K562 (cell line): ENCODE data around the gene ATG10. TPM values are rescaled to one million over a fixed set of nuclear protein-coding genes. Genes with fewer than 3 reads are reported as not detected.

ENCODE experiments used
- ATAC-seq: fragments of 200-7000 bp; cut with Tn5 transposase; 3 replicates; pipeline ENCODE4 v1.9.1; 2020; ENCODE audit warnings: moderate library complexity
- BruUV-seq: library from RNA; stranded (reverse); fragments of 400-500 nt; replicated peaks from 2 replicates; lab custom pipeline; 2021; lab: Mats Ljungman, UMichigan
- CTCF ChIA-PET: fragments of 300-600 bp; formaldehyde crosslinking; extraction: SDS; loops from one replicate; lab custom pipeline; 2021; ENCODE audit warnings: low intra/inter-chr PET ratio; lab: Yijun Ruan, JAX
- POLR2A ChIA-PET: fragments of 300-600, 350-650 bp; sonication (Branson Sonifier 250); formaldehyde crosslinking; extraction: SDS; loops from one replicate; lab custom pipeline; 2021; ENCODE audit warnings: antibody characterized with exemption, inconsistent platforms; lab: Yijun Ruan, JAX
- DNase-seq, 4 experiments: peaks; one replicate each; pipeline versions ENCODE4 v3.0.0 to v3.0.0-alpha.2; 2011 to 2018; ENCODE audit warnings: low spot score in 3 of 4, mixed read lengths in 3 of 4; ENCODE audit errors: extremely low read depth in 1 of 4
- FAIRE-seq: peaks from 2 replicates; lab custom pipeline; 2011; peaks lifted over from hg19 to GRCh38; lab: Jason Lieb, UNC
- H2AFZ ChIP-seq: 2 replicates; pipeline ENCODE4 v1.6.0; 2011; ENCODE audit warnings: low read depth, low read length, control low read depth, inconsistent platforms
- H3K27ac ChIP-seq: fragments of 200-600 bp; 3 replicates; pipeline ENCODE4 v1.8.0; 2011; ENCODE audit warnings: low read depth, mild to moderate bottlenecking, control low read depth, inconsistent platforms, low read length, moderate library complexity, mixed read lengths; ENCODE audit errors: extremely low read depth
- H3K27me3 ChIP-seq, 2 experiments: fragments of 300-600 bp in 1 of 2; 2 replicates in 1 of 2; 3 replicates in 1 of 2; pipeline versions ENCODE4 v1.6.0 to v1.8.0; 2011; ENCODE audit warnings: inconsistent platforms in 2 of 2, low read length in 2 of 2, mild to moderate bottlenecking in 1 of 2, mixed read lengths in 1 of 2, moderate library complexity in 1 of 2; ENCODE audit not compliant: control insufficient read depth in 2 of 2, insufficient read depth in 2 of 2
- H3K36me3 ChIP-seq: fragments of 300-600 bp; 3 replicates; pipeline ENCODE4 v1.8.0; 2011; ENCODE audit warnings: mild to moderate bottlenecking, low read length, inconsistent platforms; ENCODE audit not compliant: control insufficient read depth, insufficient read depth
- H3K4me1 ChIP-seq, 2 experiments: fragments of 200-600 bp in 1 of 2; replicated peaks in 1 of 2; 2 replicates in 1 of 2; 3 replicates in 1 of 2; pipeline versions ENCODE4 v1.5.1 to v1.8.0; 2011; ENCODE audit warnings: inconsistent platforms in 2 of 2, low read length in 2 of 2, mild to moderate bottlenecking in 1 of 2, mixed read lengths in 1 of 2, moderate library complexity in 1 of 2; ENCODE audit not compliant: control insufficient read depth in 2 of 2, insufficient read depth in 2 of 2
- H3K4me2 ChIP-seq: 2 replicates; pipeline ENCODE4 v1.6.1; 2011; ENCODE audit warnings: low read length, control low read depth, inconsistent platforms, mixed read lengths; ENCODE audit not compliant: insufficient read depth
- H3K4me3 ChIP-seq: fragments of 200-600 bp; sonication (generic), shearing (Covaris generic); 2 replicates; pipeline ENCODE4 v1.5.1; 2016; ENCODE audit warnings: control low read depth, inconsistent platforms
- H3K79me2 ChIP-seq: fragments of 200-600 bp; 3 replicates; pipeline ENCODE4 v1.8.0; 2011; ENCODE audit warnings: low read length, inconsistent platforms; ENCODE audit not compliant: control insufficient read depth, insufficient read depth
- H3K9ac ChIP-seq, 2 experiments: 2 replicates each; pipeline versions ENCODE4 v1.6.0 to v1.6.1; 2011; ENCODE audit warnings: low read depth in 2 of 2, low read length in 2 of 2, control low read depth in 1 of 2, inconsistent platforms in 1 of 2, mild to moderate bottlenecking in 1 of 2, mixed read lengths in 1 of 2; ENCODE audit not compliant: insufficient read depth in 1 of 2
- H3K9me1 ChIP-seq: one replicate; pipeline ENCODE4 v1.6.0; 2011; ENCODE audit warnings: inconsistent platforms, mild to moderate bottlenecking, low read length, moderate library complexity; ENCODE audit not compliant: control insufficient read depth, insufficient read depth
- H3K9me3 ChIP-seq: replicated peaks from 2 replicates; pipeline ENCODE4 v1.5.1; 2011; ENCODE audit warnings: low read depth, low read length, inconsistent platforms; ENCODE audit not compliant: control insufficient read depth, insufficient read depth
- H4K20me1 ChIP-seq: replicated peaks from 2 replicates; pipeline ENCODE4 v1.6.1; 2011; ENCODE audit warnings: low read length, inconsistent platforms, mixed read lengths; ENCODE audit not compliant: control insufficient read depth, insufficient read depth
- CCAR2 ChIP-seq: fragments of 200-400 bp; formaldehyde crosslinking; IDR thresholded peaks from 2 replicates; pipeline ENCODE4 v1.6.1; 2017; ENCODE audit warnings: mild to moderate bottlenecking, low read depth, low read length
- CREBBP ChIP-seq: IDR thresholded peaks from one replicate; pipeline ENCODE4 v1.6.1; 2012; ENCODE audit warnings: low read depth, mild to moderate bottlenecking, control low read depth, inconsistent platforms, low read length
- ETS2 ChIP-seq: IDR thresholded peaks from 2 replicates; pipeline ENCODE4 v1.6.1; 2016; ENCODE audit warnings: borderline replicate concordance, missing genetic modification characterization, mild to moderate bottlenecking, moderate library complexity, missing compliant biosample characterization; ENCODE audit not compliant: poor library complexity, severe bottlenecking
- KLF13 ChIP-seq: fragments of 450-650 bp; IDR thresholded peaks from 2 replicates; pipeline ENCODE4 v1.6.1; 2016; ENCODE audit warnings: missing genetic modification characterization, low read depth, mild to moderate bottlenecking, missing compliant biosample characterization, moderate library complexity, borderline replicate concordance
- MYC ChIP-seq, 2 experiments: fragments of 250-450 bp in 1 of 2; sonication (Bioruptor Pico) in 1 of 2; IDR thresholded peaks; 2 replicates each; pipeline versions ENCODE4 v1.5.1 to v1.6.1; 2012 to 2021; ENCODE audit warnings: low read depth in 2 of 2, borderline replicate concordance in 1 of 2, improper control_type of control experiment in 1 of 2, low read length in 1 of 2, mild to moderate bottlenecking in 1 of 2, moderate library complexity in 1 of 2
- NONO ChIP-seq, 2 experiments: fragments of 200-400 bp in 1 of 2; fragments of 450-650 bp in 1 of 2; formaldehyde crosslinking in 1 of 2; IDR thresholded peaks; 2 replicates each; pipeline ENCODE4 v1.6.1; 2017; ENCODE audit warnings: low read depth in 2 of 2, mild to moderate bottlenecking in 2 of 2, moderate library complexity in 2 of 2, low read length in 1 of 2
- ZC3H8 ChIP-seq: fragments of 450-650 bp; IDR thresholded peaks from 2 replicates; pipeline ENCODE4 v1.6.1; 2017
- ZKSCAN3 ChIP-seq: fragments of 250-450 bp; sonication (Bioruptor Pico); IDR thresholded peaks from 2 replicates; pipeline ENCODE4 v1.4.0; 2020
- ZNF134 ChIP-seq: fragments of 250-450 bp; sonication (Bioruptor Pico); conservative IDR thresholded peaks from 2 replicates; pipeline ENCODE4 v1.4.0; 2020
- ZNF431 ChIP-seq: sonication (generic); formaldehyde crosslinking; IDR thresholded peaks from 2 replicates; pipeline ENCODE4 v1.8.0; 2022; ENCODE audit warnings: mild to moderate bottlenecking, missing genetic modification reagents
- WGBS: fragments of 100-300 bp; shearing (Covaris generic); methylation state at CpG from one replicate; pipeline ENCODE4 v1.1.6; 2016; ENCODE audit warnings: low coverage, mixed read lengths; ENCODE audit not compliant: insufficient coverage; ENCODE audit errors: missing lambda C conversion rate; 5-methylcytosine and 5-hydroxymethylcytosine counted together
- in situ Hi-C: fragments of 300-500 bp; cut with MboI; formaldehyde crosslinking; loops from 4 replicates; pipeline ENCODE4 v1.15.0; 2018; ENCODE audit warnings: inconsistent platforms, mixed read lengths
- intact Hi-C: fragments of 100-400 bp; cut with micrococcal nuclease; formaldehyde crosslinking; loops from 2 replicates; pipeline ENCODE4 v1.14.2; 2022
- polyA plus RNA-seq, 8 experiments: library from polyadenylated mRNA; depleted of rRNA in 4 of 8; stranded (reverse) in 5 of 8; unstranded in 3 of 8; fragments of >200 nt; fragmentation: Nextera tagmentation in 2 of 8; fragmentation: Illumina TruSeq in 1 of 8; extraction: Ambion mirVana in 2 of 8; extraction: Trizol in 1 of 8; gene quantifications; 2 replicates each; pipeline versions ENCODE4 v1.2.1 to v1.2.3, GENCODE V29; 2011 to 2014; ENCODE audit warnings: inconsistent platforms in 1 of 8, missing spikeins in 1 of 8
- total RNA-seq, 7 experiments: library from RNA; depleted of rRNA in 6 of 7; stranded (reverse); fragments of >200 nt in 6 of 7; fragmentation: Illumina TruSeq in 2 of 7; extraction: Trizol in 2 of 7; gene quantifications; 2 replicates each; pipeline versions ENCODE4 v1.2.1 to v1.2.3, GENCODE V29; 2011 to 2021; ENCODE audit warnings: low replicate concordance in 1 of 7
- TF ChIP-seq, protein P1 (sequence below): fragments of 250-450 bp; sonication (Bioruptor Pico); IDR thresholded peaks from 2 replicates; pipeline ENCODE4 v1.8.0; 2022; ENCODE audit warnings: inconsistent platforms, mild to moderate bottlenecking, moderate library complexity, borderline replicate concordance
- TF ChIP-seq, protein P2 (sequence below), 2 experiments: fragments of 450-650 bp; IDR thresholded peaks; 2 replicates each; pipeline ENCODE4 v1.6.1; 2018; ENCODE audit warnings: mild to moderate bottlenecking in 2 of 2, low read depth in 1 of 2; ENCODE audit not compliant: partially characterized antibody in 2 of 2
- TF ChIP-seq, protein P3 (sequence below): IDR thresholded peaks from 3 replicates; pipeline ENCODE4 v1.6.1; 2011; ENCODE audit warnings: borderline replicate concordance, mild to moderate bottlenecking, moderate library complexity; ENCODE audit not compliant: insufficient read length; ENCODE audit errors: extremely low read depth

Gene ATG10
- total and polyA plus RNA-seq, 9 of the 15 experiments (the other 6 are each of a cell fraction or from before 2014, with no cell fraction given), result 7.0 to 18.8 (median 14.6) TPM

DNA sequence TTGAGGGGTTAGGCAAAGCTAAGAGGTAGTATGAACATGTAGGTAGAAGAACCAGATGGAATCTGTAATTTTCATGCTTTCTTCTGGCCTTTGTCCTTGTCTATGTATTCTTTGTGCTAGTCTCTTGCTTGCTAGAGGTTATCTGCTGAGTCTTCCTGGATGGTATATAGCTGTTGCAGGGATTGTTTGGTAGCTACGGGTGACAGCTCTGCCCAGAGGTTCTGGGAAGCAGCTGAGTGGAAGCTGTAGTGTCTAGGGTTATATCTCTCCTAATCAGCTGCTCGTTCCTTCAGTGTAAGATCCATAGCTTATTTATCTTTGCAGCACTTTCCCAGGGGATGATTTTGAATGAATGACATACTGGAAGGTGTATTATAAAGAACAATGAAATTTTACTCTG is 100.3 kb downstream of the ATG10 start:
- POLR2A ChIA-PET, result no interaction called here
- no peak overlapping the region for H3K4me2 ChIP-seq

More for the DNA sequence above, 100.3 kb downstream of the ATG10 start:
- intact Hi-C loops (no loop called here), in situ Hi-C loops (no loop called here)
- Histone ChIP-seq H3K36me3 (no peaks in the 10 kb centered on the region), H3K27ac (no peak overlapping the region), H3K27me3 (no peaks in the 10 kb centered on the region), H3K79me2 (no peaks in the 10 kb centered on the region), H3K4me3 (no peak overlapping the region), H3K9ac (no peak overlapping the region), H2AFZ (no peak overlapping the region), H3K4me1 (no peaks in the 10 kb centered on the region), H4K20me1 (no peaks in the 10 kb centered on the region), H3K9me1 (no peaks in the 10 kb centered on the region), H3K9me3 (no peaks in the 10 kb centered on the region)
- FAIRE-seq (peak; percentile 32), DNase-seq (no peak), ATAC-seq (no peak)
- CTCF ChIA-PET, result no interaction called here
- no TSS peak for BruUV-seq
- 20% methylated on average over 2 of the region's 2 CpGs for WGBS
- TF ChIP-seq, protein P1, sequence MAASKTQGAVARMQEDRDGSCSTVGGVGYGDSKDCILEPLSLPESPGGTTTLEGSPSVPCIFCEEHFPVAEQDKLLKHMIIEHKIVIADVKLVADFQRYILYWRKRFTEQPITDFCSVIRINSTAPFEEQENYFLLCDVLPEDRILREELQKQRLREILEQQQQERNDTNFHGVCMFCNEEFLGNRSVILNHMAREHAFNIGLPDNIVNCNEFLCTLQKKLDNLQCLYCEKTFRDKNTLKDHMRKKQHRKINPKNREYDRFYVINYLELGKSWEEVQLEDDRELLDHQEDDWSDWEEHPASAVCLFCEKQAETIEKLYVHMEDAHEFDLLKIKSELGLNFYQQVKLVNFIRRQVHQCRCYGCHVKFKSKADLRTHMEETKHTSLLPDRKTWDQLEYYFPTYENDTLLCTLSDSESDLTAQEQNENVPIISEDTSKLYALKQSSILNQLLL (CRISPR knock-in tag), result no peak
- TF ChIP-seq ETS2 (tag), result no peak
- TF ChIP-seq ZC3H8, result no peak
- TF ChIP-seq, protein P2, sequence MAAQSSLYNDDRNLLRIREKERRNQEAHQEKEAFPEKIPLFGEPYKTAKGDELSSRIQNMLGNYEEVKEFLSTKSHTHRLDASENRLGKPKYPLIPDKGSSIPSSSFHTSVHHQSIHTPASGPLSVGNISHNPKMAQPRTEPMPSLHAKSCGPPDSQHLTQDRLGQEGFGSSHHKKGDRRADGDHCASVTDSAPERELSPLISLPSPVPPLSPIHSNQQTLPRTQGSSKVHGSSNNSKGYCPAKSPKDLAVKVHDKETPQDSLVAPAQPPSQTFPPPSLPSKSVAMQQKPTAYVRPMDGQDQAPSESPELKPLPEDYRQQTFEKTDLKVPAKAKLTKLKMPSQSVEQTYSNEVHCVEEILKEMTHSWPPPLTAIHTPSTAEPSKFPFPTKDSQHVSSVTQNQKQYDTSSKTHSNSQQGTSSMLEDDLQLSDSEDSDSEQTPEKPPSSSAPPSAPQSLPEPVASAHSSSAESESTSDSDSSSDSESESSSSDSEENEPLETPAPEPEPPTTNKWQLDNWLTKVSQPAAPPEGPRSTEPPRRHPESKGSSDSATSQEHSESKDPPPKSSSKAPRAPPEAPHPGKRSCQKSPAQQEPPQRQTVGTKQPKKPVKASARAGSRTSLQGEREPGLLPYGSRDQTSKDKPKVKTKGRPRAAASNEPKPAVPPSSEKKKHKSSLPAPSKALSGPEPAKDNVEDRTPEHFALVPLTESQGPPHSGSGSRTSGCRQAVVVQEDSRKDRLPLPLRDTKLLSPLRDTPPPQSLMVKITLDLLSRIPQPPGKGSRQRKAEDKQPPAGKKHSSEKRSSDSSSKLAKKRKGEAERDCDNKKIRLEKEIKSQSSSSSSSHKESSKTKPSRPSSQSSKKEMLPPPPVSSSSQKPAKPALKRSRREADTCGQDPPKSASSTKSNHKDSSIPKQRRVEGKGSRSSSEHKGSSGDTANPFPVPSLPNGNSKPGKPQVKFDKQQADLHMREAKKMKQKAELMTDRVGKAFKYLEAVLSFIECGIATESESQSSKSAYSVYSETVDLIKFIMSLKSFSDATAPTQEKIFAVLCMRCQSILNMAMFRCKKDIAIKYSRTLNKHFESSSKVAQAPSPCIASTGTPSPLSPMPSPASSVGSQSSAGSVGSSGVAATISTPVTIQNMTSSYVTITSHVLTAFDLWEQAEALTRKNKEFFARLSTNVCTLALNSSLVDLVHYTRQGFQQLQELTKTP (IDR thresholded peaks at IDR 0.05; ENCODE audit: low read depth in 1 of 2, partially characterized antibody in 2 of 2), result no peak
- TF ChIP-seq ZNF134 (CRISPR knock-in tag), result no peak
- TF ChIP-seq ZNF431 (CRISPR knock-in tag), result no peak
- TF ChIP-seq NONO (IDR thresholded peaks at IDR 0.05; ENCODE audit: low read depth in 2 of 2, low read length in 1 of 2), result no peak
- no peak for TF ChIP-seq CCAR2
- no peak for TF ChIP-seq KLF13 (tag)
- no peak for TF ChIP-seq ZKSCAN3 (CRISPR knock-in tag)
- TF ChIP-seq, protein P3, sequence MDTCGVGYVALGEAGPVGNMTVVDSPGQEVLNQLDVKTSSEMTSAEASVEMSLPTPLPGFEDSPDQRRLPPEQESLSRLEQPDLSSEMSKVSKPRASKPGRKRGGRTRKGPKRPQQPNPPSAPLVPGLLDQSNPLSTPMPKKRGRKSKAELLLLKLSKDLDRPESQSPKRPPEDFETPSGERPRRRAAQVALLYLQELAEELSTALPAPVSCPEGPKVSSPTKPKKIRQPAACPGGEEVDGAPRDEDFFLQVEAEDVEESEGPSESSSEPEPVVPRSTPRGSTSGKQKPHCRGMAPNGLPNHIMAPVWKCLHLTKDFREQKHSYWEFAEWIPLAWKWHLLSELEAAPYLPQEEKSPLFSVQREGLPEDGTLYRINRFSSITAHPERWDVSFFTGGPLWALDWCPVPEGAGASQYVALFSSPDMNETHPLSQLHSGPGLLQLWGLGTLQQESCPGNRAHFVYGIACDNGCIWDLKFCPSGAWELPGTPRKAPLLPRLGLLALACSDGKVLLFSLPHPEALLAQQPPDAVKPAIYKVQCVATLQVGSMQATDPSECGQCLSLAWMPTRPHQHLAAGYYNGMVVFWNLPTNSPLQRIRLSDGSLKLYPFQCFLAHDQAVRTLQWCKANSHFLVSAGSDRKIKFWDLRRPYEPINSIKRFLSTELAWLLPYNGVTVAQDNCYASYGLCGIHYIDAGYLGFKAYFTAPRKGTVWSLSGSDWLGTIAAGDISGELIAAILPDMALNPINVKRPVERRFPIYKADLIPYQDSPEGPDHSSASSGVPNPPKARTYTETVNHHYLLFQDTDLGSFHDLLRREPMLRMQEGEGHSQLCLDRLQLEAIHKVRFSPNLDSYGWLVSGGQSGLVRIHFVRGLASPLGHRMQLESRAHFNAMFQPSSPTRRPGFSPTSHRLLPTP, result no peak
- TF ChIP-seq MYC (IDR thresholded peaks at IDR 0.05; ENCODE audit: low read depth, low read length), result no peak
- TF ChIP-seq MYC (CRISPR knock-in tag; IDR thresholded peaks at IDR 0.05; ENCODE audit: borderline replicate concordance, low read depth), result no peak
- TF ChIP-seq CREBBP, result no peak
